Motor neuron (in vitro differentiated cells): ENCODE data around the gene RAD51B. TPM values are rescaled to one million over a fixed set of nuclear protein-coding genes. Genes with fewer than 3 reads are reported as not detected.
A peak's percentile ranks its signal among the peaks of the same experiment; 100 is the strongest.

Experiments used
- ATAC-seq, 8 experiments: fragments of 200-7000 bp; cut with Tn5 transposase; replicated peaks in 6 of 8; 2 replicates each; pipeline ENCODE4 v1.8.0; 2021; ENCODE audit warnings: mild to moderate bottlenecking in 8 of 8, moderate library complexity in 8 of 8
- H3K27ac ChIP-seq, 2 donors: fragments of 250-450 bp; sonication (Bioruptor Pico); 2 replicates each; pipeline ENCODE4 v1.9.0; 2021; ENCODE audit warnings: antibody characterized with exemption in 2 of 2, mild to moderate bottlenecking in 2 of 2, moderate library complexity in 1 of 2
- H3K4me1 ChIP-seq, 2 donors: fragments of 250-450 bp; sonication (Bioruptor Pico); replicated peaks in 1 of 2; 2 replicates each; pipeline ENCODE4 v1.6.1; 2021; ENCODE audit warnings: antibody characterized with exemption in 2 of 2, mild to moderate bottlenecking in 2 of 2, moderate library complexity in 1 of 2
- H3K4me3 ChIP-seq, 5 donors: fragments of 250-450 bp; sonication (Bioruptor Pico); 2 replicates each; pipeline ENCODE4 v1.9.0; 2021; ENCODE audit warnings: antibody characterized with exemption in 5 of 5, mild to moderate bottlenecking in 5 of 5, moderate library complexity in 4 of 5
- WGBS, 10 experiments: fragments of 450-650 bp; shearing (Covaris generic); methylation state at CpG; one replicate each; pipeline ENCODE4 v1.0.0; 2022; 5-methylcytosine and 5-hydroxymethylcytosine counted together
- in situ Hi-C, 9 experiments: fragments of 400-800 bp; cut with MboI; loops; one replicate each; pipeline ENCODE4 v1.15.0; 2021; ENCODE audit warnings: low sequenced_read_pairs in 9 of 9, low pct_unique_long_range_greater_than_20kb in 2 of 9; ENCODE audit not compliant: unreplicated experiment in 9 of 9
- total RNA-seq, 8 experiments: library from RNA; unstranded; fragments of 300-600 nt; gene quantifications; 2 replicates each; pipeline versions ENCODE4 v1.2.3 to v1.2.4, GENCODE V29; 2022

The RAD51B gene
- total RNA-seq, 8 experiments from 2014 or later = 5.4 to 37.7 (median 11.0) TPM

- in situ Hi-C loops = no loop called here
- WGBS, 10 experiments = 29 to 100% (median 84%) methylated on average over 1 to 4 of the region's 4 CpGs
- no peak overlapping the region for H3K27ac ChIP-seq
- peaks cover 14 to 20% of the 10 kb centered on the region in 2 donors for H3K4me1 ChIP-seq
- ATAC-seq = peak in 3 of 8 experiments; percentile 73 to 94 (median 88)
- H3K4me3 ChIP-seq = no peak overlapping the region
Measured at GRCh38 chr14:68451696-68452373, 632.3 kb downstream of the RAD51B start.

- WGBS, 10 experiments = 0 to 100% (median 93%) methylated on average over 1 of the region's 1 CpG; no CpG with 5 or more reads in 2 of the 10 experiments
- Histone ChIP-seq H3K27ac (no peak overlapping the region), H3K4me1 (peaks cover 9 to 10% of the 10 kb centered on the region in 2 donors), H3K4me3 (no peak overlapping the region)
- ATAC-seq = no peak
- in situ Hi-C loops = no loop called here
Measured at GRCh38 chr14:68458253-68458652, 638.7 kb downstream of the RAD51B start.

GRCh38 chr14:68458840-68459469, 639.4 kb downstream of the RAD51B start:
- peak; percentile 37 to 88 (median 59) for ATAC-seq
- H3K27ac ChIP-seq = no peak overlapping the region
- in situ Hi-C loops = no loop called here

GRCh38 chr14:68459480-68460136, 640.0 kb downstream of the RAD51B start:
- H3K4me3 ChIP-seq = no peak overlapping the region
- H3K27ac ChIP-seq = no peak overlapping the region
- H3K4me1 ChIP-seq = peaks cover 9 to 10% of the 10 kb centered on the region in 2 donors
- 0 to 95% (median 60%) methylated on average over 1 to 5 of the region's 5 CpGs; no CpG with 5 or more reads in 3 of the 10 experiments for WGBS, 10 experiments
- no peak for ATAC-seq
- in situ Hi-C loops = no loop called here

More at GRCh38 chr14:68458840-68459469, 639.4 kb downstream of the RAD51B start:
- no peak overlapping the region for H3K4me3 ChIP-seq
- peaks cover 9 to 10% of the 10 kb centered on the region in 2 donors for H3K4me1 ChIP-seq
- WGBS, 10 experiments = 0 to 100% (median 94%) methylated on average over 1 to 3 of the region's 5 CpGs; no CpG with 5 or more reads in 1 of the 10 experiments

GRCh38 chr14:68460541-68460940, 641.0 kb downstream of the RAD51B start:
- Histone ChIP-seq H3K4me3 (no peak overlapping the region), H3K4me1 (peaks cover 9 to 10% of the 10 kb centered on the region in 2 donors), H3K27ac (no peak overlapping the region)
- 80 to 100% (median 100%) methylated on average over 1 of the region's 1 CpG; no CpG with 5 or more reads in 7 of the 10 experiments for WGBS, 10 experiments
- ATAC-seq = no peak
- in situ Hi-C loops = no loop called here

- WGBS, 10 experiments = 83 to 100% (median 90%) methylated on average over 1 to 4 of the region's 4 CpGs; no CpG with 5 or more reads in 1 of the 10 experiments
- Histone ChIP-seq H3K27ac (no peak overlapping the region), H3K4me1 (peaks cover 9 to 10% of the 10 kb centered on the region in 2 donors), H3K4me3 (no peak overlapping the region)
- no peak for ATAC-seq
- in situ Hi-C loops = no loop called here
Measured at GRCh38 chr14:68461086-68461485, 641.5 kb downstream of the RAD51B start.

- H3K27ac ChIP-seq = no peak overlapping the region
- H3K4me1 ChIP-seq = peaks cover 9 to 10% of the 10 kb centered on the region in 2 donors
- no peak overlapping the region for H3K4me3 ChIP-seq
- WGBS, 10 experiments = 83 to 100% (median 87%) methylated on average over 1 of the region's 1 CpG; no CpG with 5 or more reads in 6 of the 10 experiments
- in situ Hi-C loops = no loop called here
- ATAC-seq = no peak
Measured at GRCh38 chr14:68462683-68463082, 643.1 kb downstream of the RAD51B start.

GRCh38 chr14:68463299-68463698, 643.7 kb downstream of the RAD51B start:
- in situ Hi-C loops = no loop called here
- Histone ChIP-seq H3K4me3 (no peak overlapping the region), H3K27ac (no peak overlapping the region), H3K4me1 (peaks cover 9 to 10% of the 10 kb centered on the region in 2 donors)
- ATAC-seq = no peak

GRCh38 chr14:68463705-68464374, 644.3 kb downstream of the RAD51B start:
- in situ Hi-C loops = no loop called here
- ATAC-seq = no peak
- H3K4me3 ChIP-seq = no peak overlapping the region
- H3K4me1 ChIP-seq = peaks cover 7 to 8% of the 10 kb centered on the region in 2 donors
- no peak overlapping the region for H3K27ac ChIP-seq

GRCh38 chr14:68464711-68465110, 645.1 kb downstream of the RAD51B start:
- Histone ChIP-seq H3K27ac (no peak overlapping the region), H3K4me1 (peaks cover 8% of the 10 kb centered on the region in 2 donors), H3K4me3 (no peak overlapping the region)
- WGBS, 10 experiments = 0 to 100% (median 53%) methylated on average over 1 to 2 of the region's 2 CpGs; no CpG with 5 or more reads in 2 of the 10 experiments
- no peak for ATAC-seq
- in situ Hi-C loops = no loop called here

- WGBS, 10 experiments = 10 to 100% (median 100%) methylated on average over 1 to 3 of the region's 3 CpGs; no CpG with 5 or more reads in 2 of the 10 experiments
- Histone ChIP-seq H3K4me3 (no peak overlapping the region), H3K27ac (no peak overlapping the region), H3K4me1 (peaks cover 19 to 21% of the 10 kb centered on the region in 2 donors)
- peak in 3 of 8 experiments; percentile 17 to 78 (median 71) for ATAC-seq
- in situ Hi-C loops = no loop called here
Measured at GRCh38 chr14:68466491-68466977, 647.0 kb downstream of the RAD51B start.

GRCh38 chr14:68467425-68467824, 647.8 kb downstream of the RAD51B start:
- peaks cover 28 to 29% of the 10 kb centered on the region in 2 donors for H3K4me1 ChIP-seq
- H3K27ac ChIP-seq = no peak overlapping the region
- no peak overlapping the region for H3K4me3 ChIP-seq
- WGBS, 10 experiments = 70 to 100% (median 90%) methylated on average over 1 to 4 of the region's 4 CpGs
- ATAC-seq = no peak
- in situ Hi-C loops = no loop called here
